ENCODE data around the gene ANK3.

ANK3 gene

GRCh38 chr10:60172363-60172990 is 217.2 kb downstream of the ANK3 start:
- DNase-seq (ENCODE audit: low read depth): no peak

DNA sequence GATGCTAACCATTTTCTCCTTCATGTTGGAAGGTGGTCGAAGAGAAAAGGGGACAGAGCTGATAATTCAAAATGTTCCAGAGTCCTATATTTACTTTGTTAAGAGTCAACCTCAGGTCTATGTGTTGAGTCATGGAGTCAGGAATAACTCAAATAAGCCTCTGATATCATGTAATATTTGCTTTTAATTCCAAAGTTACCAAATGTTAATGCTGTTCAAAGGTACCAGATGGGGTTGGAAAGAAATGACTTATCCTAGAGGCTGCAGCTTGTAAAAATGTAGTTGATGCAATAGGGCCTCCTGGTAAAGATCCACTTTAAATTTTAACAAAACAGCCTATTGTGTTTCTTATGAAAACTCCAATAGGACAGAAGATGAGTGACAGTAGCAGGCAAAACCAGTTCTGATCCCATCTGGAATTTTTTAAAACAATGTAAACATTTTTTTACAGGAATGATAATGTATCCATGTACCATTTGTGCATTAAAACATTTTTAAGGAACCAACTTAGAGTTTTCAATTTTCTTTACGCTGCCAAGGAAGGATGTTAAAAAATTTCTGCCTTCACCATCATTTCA is 218.2 kb downstream of the ANK3 start:
- DNase-seq (ENCODE audit: low read depth): no peak

DNA sequence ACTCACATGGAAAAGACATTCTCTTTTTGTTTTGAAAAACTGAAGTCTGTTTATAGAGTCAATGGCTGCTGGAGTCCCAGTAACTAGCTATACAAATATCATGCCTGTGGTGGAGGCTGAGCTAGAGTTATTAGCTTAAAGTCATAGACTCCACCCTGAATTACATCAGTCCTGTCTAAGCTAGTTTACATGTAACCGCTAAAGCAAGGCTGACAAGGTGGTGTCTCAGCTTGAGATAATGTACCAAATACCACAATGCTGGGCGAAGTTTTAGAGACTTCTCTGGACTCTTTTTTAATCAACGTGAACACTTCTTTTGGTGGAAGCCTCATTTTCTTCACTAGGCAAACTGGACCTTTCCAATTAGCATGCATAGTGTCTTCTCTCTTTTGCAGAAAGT is 219.4 kb downstream of the ANK3 start:
- no peak for DNase-seq (ENCODE audit: low read depth)

GRCh38 chr10:60169111-60169510 is 220.6 kb downstream of the ANK3 start:
- DNase-seq (ENCODE audit: low read depth): no peak

DNA sequence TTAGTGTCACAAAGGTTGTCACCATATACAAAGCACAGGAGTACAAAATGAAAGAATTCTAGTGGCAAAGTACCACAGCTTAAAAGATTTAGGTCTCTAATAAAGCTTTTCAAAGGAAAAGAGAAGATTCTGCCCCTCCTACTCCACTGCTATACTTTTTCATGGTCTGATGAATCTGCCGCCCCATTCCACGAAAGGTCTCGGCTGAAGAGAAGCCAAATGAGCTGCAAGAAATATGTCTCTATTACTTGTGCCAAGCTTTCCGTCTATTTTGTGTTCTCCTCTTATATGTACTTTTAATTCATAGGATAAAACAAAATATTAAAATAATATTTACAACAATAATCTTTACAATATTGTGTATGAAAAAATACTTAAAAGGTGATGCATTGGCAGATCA is 222.6 kb downstream of the ANK3 start:
- DNase-seq (ENCODE audit: low read depth): no peak

GRCh38 chr10:60163786-60164185 is 225.9 kb downstream of the ANK3 start:
- DNase-seq (ENCODE audit: low read depth): no peak

DNA sequence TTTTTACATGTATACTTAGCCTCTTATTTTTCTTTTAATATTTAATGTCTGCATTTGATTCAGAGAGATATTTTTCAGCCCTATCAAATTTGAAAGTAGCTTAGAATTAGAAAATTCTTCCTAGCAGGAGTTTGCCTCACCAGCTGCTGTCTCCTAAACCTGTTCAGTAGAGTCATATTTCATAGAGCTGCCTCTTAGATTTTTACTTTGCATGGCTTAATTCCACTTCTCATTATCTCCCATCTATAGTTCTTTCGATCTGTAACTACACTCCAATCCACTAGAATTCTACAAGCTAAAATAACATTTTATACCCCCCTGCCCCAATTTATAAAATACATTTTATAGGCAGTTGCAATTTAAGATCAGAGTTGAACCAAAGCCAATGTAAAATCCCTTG is 227.0 kb downstream of the ANK3 start:
- no peak for DNase-seq (ENCODE audit: low read depth)

- no peak for DNase-seq (ENCODE audit: low read depth)
Measured at GRCh38 chr10:60155943-60156683, 233.6 kb downstream of the ANK3 start.

GRCh38 chr10:60155099-60155877 is 234.4 kb downstream of the ANK3 start:
- DNase-seq (ENCODE audit: low read depth): no peak

DNA sequence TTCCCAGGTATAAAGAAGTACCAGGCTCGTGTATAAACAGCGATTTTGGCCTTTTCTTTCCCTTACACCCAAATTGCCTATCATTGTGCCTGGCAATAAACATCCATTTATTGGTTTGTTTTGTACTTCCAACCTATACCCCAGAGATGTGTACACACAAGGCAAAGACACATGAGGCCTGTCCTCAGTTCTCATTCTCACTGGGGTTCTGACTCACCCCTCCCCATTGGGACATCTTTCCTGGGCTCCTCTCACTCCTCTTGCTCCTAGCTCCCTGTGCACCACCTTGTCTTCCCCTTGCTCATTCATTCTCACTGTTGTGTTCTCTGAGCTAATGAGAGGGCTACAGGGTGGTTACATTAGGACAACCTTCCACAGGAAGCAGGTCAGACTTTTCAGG is 240.7 kb downstream of the ANK3 start:
- no peak for DNase-seq (ENCODE audit: low read depth)

DNA sequence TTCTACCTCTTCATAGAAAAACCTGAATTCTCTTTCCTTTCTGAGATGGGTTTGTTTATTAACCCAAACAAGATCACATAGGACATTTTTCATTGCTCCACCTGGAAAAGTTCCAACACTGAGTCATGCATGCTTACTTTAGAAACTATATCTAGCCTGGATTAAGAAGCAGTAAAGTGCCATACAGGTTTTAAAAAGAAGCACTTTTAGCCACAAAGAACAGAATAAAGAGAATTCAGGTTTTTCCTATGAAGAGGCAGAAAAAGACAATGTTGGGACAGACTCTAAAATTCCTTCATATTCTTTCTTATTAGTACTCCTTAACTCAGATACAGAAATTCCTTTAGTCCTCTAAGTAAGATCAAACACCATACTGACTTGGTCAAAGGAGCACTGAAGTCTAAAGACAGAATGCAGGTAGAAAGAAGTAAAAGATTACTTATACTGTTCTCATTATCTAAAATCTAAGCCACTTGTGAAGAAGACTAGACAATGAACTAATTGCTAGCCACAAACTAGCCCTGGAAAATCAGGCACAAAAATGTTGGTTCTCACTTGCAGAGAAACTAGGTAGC is 241.3 kb downstream of the ANK3 start:
- DNase-seq (ENCODE audit: low read depth): peak; percentile 72

DNA sequence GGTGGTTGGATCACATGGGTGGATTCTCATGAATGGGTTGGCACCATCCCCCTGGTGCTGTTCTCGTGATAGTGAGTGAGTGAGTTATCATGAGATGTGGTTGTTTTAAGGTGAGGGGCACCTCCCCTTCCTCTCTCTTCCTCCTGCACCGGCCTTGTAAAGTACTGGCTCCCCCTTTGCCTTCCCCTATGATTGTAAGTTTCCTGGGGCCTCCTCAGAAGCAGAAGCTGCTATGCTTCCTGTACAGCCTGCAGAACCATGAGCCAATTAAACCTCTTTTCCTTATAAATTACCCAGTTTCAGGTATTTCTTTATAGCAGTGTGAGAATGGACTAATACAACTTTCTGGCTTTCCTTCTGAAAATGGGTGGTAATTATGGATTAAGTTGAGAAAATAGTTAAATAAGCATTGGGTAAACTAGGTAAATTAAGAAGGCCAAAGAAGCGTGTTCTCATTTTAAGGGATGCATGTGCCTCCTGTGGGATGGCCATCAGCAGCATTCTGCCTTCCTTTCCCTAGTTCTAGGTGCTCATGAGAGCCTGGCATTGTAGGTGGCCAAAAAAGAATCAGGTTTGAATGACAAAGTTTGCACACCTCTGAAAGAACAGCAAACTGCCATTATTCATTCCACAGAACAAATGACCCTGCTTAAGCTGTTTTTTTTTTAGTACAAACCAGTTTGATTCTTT is 242.0 kb downstream of the ANK3 start:
- DNase-seq (ENCODE audit: low read depth): no peak

- DNase-seq (ENCODE audit: low read depth): no peak
Measured at GRCh38 chr10:60147025-60147424, 242.7 kb downstream of the ANK3 start.

GRCh38 chr10:60144099-60144498 is 245.6 kb downstream of the ANK3 start:
- DNase-seq (ENCODE audit: low read depth): no peak

GRCh38 chr10:60142736-60143135 is 246.9 kb downstream of the ANK3 start:
- peak; percentile 8 for DNase-seq (ENCODE audit: low read depth)

DNA sequence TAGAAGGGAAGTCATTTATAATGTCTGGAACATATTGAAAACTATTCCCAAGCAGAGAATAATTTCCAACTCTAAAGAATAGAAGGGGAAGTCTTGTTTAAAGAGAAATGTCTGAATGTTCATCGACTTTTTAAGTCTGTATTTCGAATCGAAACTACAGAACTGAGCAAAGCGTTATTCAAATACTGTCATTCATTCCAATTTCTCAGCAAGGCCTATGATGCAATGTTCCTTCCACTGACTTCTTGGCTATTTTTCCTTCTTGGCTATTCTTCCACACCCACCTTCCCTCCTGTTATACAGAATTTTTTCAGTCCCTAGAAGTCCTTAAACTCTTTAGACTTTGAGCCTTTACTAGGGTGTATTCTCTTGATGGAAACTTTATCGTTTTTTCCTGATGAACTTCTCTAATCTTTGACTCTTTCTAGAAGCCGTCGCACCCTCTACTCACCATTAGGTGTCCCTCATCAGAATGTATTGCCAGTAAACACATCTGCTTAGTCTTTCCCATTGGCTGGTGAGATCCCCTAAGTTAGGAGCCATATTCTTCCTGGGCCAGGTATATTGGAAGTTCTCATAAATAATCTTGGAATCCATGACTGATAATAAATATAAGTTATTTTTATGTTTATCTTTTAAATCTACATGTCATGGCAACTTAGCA is 247.6 kb downstream of the ANK3 start:
- DNase-seq (ENCODE audit: low read depth): no peak

- peak; percentile 5 for DNase-seq (ENCODE audit: low read depth)
Measured at GRCh38 chr10:60140651-60141632, 248.7 kb downstream of the ANK3 start.

DNA sequence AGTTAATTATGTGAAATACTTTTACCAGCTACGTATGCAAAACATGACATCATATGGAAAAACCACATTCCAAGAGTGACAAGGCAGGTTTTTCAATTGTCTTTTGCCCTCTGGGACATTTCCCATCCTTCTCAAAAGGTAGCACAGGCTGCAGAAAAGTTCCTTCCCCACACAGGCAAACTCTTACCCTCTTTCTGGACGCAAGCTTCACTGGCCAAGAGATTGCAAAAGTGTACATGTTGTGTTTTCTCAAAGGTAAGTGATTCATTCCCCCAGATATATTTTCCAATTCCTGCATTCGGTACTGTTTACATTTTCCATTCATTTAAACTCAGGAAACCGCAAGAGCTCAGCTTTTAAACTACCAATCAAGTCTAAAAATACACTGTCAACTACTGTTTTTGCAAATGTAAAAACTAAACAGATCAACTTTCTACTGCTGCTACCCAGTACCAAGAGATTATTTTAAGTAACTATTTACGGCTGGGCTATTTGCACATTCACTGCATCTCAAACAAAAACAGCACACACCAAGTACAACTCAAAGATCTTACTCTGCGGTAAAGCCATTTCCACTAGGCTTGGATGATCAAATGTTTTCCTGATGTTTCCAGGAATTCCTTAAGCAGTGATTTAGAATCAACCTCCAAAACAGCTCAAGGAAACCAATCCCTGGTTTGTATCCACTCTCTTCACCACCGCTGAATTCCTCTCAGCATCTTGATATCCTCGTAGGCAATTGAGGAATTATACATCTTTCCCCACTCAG is 249.7 kb downstream of the ANK3 start:
- peak; percentile 54 for DNase-seq (ENCODE audit: low read depth)

DNA sequence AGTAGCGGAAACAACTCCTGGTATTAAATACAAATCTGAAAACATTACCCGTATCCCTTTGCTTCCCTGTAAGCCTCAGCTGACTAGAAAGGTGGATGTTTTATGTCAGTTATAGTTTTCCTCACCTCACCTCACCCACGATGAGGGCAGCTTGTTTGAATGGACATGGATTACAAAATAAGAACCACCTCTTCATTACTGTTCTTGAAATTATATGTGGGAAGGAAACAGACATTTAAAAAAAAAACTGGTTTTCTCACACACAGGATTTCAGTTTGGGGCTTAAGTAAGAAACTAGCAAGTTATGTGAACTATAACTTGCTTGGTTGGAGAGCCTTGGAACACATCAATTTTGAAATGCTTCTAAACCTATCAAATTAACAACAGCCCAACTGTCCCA is 250.4 kb downstream of the ANK3 start:
- no peak for DNase-seq (ENCODE audit: low read depth)

Measured in EH (cell line).